Measurements from ENCODE around the gene PAPPA. TPM values are rescaled to one million over a fixed set of nuclear protein-coding genes. Genes with fewer than 3 reads are reported as not detected.

Gene PAPPA
- total RNA-seq, 1 experiment from 2014 or later = 0.17 TPM

- Histone ChIP-seq H2BK5ac (ENCODE audit: insufficient read length, low read length) (no peak overlapping the region), H3K4me2 (ENCODE audit: insufficient read depth, insufficient read length, low read length) (peak overlapping the region; percentile 60), H3K9me3 (ENCODE audit: control insufficient read depth, low read depth, low read length) (no peaks in the 10 kb centered on the region), H3K23me2 (ENCODE audit: insufficient read length, low read depth, low read length, poor library complexity, severe bottlenecking) (peaks cover 18% of the 10 kb centered on the region), H4K5ac (ENCODE audit: insufficient read length, low read depth, low read length) (no peak overlapping the region), H3K27ac (ENCODE audit: insufficient read length, low read depth, low read length) (no peak overlapping the region), H4K20me1 (ENCODE audit: control insufficient read depth, insufficient read depth, insufficient read length) (no peaks in the 10 kb centered on the region), H3K4ac (ENCODE audit: low read depth, low read length) (no peak overlapping the region), H3K27me3 (ENCODE audit: insufficient read depth, low read length) (peaks cover 16% of the 10 kb centered on the region; the same call in 1 of the 2 replicates), H2AK5ac (ENCODE audit: insufficient read length, low read length) (no peak overlapping the region), H3K4me1 (ENCODE audit: insufficient read depth, low read length) (no peaks in the 10 kb centered on the region), H3K14ac (ENCODE audit: insufficient read depth, low read length) (no peak overlapping the region), H2BK20ac (ENCODE audit: low read depth, low read length, poor library complexity, severe bottlenecking) (no peak overlapping the region), H2BK120ac (ENCODE audit: low read depth, low read length, poor library complexity, severe bottlenecking) (no peak overlapping the region), H3K9ac (ENCODE audit: extremely low read depth, insufficient read length, low read length) (no peak overlapping the region), H3K18ac (ENCODE audit: insufficient read length, low read depth, low read length) (no peak overlapping the region), H3K23ac (ENCODE audit: insufficient read length, low read depth, low read length) (no peak overlapping the region), H3T11ph (ENCODE audit: low read length) (no peak overlapping the region), H2AFZ (ENCODE audit: low read length) (no peak overlapping the region), H4K91ac (ENCODE audit: insufficient read length, low read depth, low read length) (no peak overlapping the region), H3K56ac (ENCODE audit: insufficient read length, low read depth, low read length) (no peak overlapping the region), H4K8ac (replicated peaks; ENCODE audit: insufficient read length, low read depth, low read length) (no peak overlapping the region), H2BK15ac (ENCODE audit: low read depth, low read length) (no peak overlapping the region), H3K79me1 (ENCODE audit: insufficient read depth, low read depth, low read length, poor library complexity, severe bottlenecking) (no peaks in the 10 kb centered on the region), H3K79me2 (ENCODE audit: insufficient read depth, low read length) (no peaks in the 10 kb centered on the region), H2BK12ac (ENCODE audit: insufficient read length, low read depth, low read length) (no peak overlapping the region)
- peaks cover 95% of the 10 kb centered on the region for H3K27me3 Mint-ChIP-seq (ENCODE audit: low read depth)
- TF ChIP-seq CTCF (conservative IDR thresholded peaks at IDR 0.05) = no peak
- H3K36me3 Mint-ChIP-seq (ENCODE audit: insufficient read depth in 1 of 3, low read depth in 3 of 3) = no peaks in the 10 kb centered on the region; a peak in 2 of 7 replicates
- no CpG with 5 or more reads among the region's 24 CpGs for WGBS (ENCODE audit: extremely low coverage, insufficient read length, low lambda C conversion rate)
- peak overlapping the region; percentile 34 to 57 (median 50); a peak in 2 of 7 replicates for H3K27ac Mint-ChIP-seq
- H3K4me3 Mint-ChIP-seq = peak overlapping the region; percentile 38 to 75
- no peaks in the 10 kb centered on the region; a peak in 1 of 5 replicates for H3K9me3 Mint-ChIP-seq
- peaks cover 49 to 52% of the 10 kb centered on the region in 2 experiments for H3K4me1 Mint-ChIP-seq
- DNase-seq = peak; percentile 74
These were observed 3.2 kb downstream of the PAPPA start for GRCh38 chr9:116156621-116157314.

Measured in H9 (cell line).